ENCODE data around the gene EPB41L4B.

Gene EPB41L4B

GRCh38 chr9:109283012-109283411, 37.8 kb downstream of the EPB41L4B start:
- TF ChIP-seq, protein P1, sequence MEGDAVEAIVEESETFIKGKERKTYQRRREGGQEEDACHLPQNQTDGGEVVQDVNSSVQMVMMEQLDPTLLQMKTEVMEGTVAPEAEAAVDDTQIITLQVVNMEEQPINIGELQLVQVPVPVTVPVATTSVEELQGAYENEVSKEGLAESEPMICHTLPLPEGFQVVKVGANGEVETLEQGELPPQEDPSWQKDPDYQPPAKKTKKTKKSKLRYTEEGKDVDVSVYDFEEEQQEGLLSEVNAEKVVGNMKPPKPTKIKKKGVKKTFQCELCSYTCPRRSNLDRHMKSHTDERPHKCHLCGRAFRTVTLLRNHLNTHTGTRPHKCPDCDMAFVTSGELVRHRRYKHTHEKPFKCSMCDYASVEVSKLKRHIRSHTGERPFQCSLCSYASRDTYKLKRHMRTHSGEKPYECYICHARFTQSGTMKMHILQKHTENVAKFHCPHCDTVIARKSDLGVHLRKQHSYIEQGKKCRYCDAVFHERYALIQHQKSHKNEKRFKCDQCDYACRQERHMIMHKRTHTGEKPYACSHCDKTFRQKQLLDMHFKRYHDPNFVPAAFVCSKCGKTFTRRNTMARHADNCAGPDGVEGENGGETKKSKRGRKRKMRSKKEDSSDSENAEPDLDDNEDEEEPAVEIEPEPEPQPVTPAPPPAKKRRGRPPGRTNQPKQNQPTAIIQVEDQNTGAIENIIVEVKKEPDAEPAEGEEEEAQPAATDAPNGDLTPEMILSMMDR (IDR thresholded peaks at IDR 0.05; ENCODE audit: low read depth, low read length), result no peak
- no peak for TF ChIP-seq MYC (IDR thresholded peaks at IDR 0.05; ENCODE audit: low read depth, low read length)
- TF ChIP-seq, protein P2, sequence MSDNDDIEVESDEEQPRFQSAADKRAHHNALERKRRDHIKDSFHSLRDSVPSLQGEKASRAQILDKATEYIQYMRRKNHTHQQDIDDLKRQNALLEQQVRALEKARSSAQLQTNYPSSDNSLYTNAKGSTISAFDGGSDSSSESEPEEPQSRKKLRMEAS (IDR thresholded peaks at IDR 0.05; ENCODE audit: low read depth, low read length), result no peak
- DNase-seq (ENCODE audit: low read depth), result no peak
- H3K4me3 ChIP-seq (ENCODE audit: low read depth, low read length), result no peak overlapping the region

GRCh38 chr9:109282302-109282701, 38.6 kb downstream of the EPB41L4B start:
- no peak overlapping the region for H3K4me3 ChIP-seq (ENCODE audit: low read depth, low read length)
- TF ChIP-seq, protein P1 (IDR thresholded peaks at IDR 0.05; ENCODE audit: low read depth, low read length), result no peak
- TF ChIP-seq, protein P2 (IDR thresholded peaks at IDR 0.05; ENCODE audit: low read depth, low read length), result no peak
- TF ChIP-seq POLR2A (IDR thresholded peaks at IDR 0.05; ENCODE audit: extremely low read depth, insufficient read length) (no peak), MYC (IDR thresholded peaks at IDR 0.05; ENCODE audit: low read depth, low read length) (no peak)
- no peak for DNase-seq (ENCODE audit: low read depth)

DNA sequence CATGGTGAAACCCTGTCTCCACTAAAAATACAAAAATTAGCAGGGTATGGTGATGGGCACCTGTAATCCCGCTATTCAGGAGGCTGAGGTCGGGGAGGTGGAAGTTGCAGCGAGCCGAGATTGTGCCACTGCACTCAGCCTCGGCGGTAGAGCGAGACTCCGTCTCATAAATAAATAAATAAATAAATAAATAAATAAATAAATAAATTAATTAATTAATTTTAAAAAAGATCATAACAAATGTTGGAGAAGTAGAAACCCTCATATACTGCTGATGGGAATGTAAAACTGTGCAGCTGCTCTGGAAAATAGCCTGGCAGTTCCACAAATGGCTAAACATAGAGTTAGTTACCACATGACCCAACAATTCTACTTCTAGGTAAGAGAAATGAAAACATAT, 39.3 kb downstream of the EPB41L4B start:
- no peak for DNase-seq (ENCODE audit: low read depth)
- TF ChIP-seq MYC (IDR thresholded peaks at IDR 0.05; ENCODE audit: low read depth, low read length), result no peak
- TF ChIP-seq, protein P2 (IDR thresholded peaks at IDR 0.05; ENCODE audit: low read depth, low read length), result no peak
- TF ChIP-seq, protein P1 (IDR thresholded peaks at IDR 0.05; ENCODE audit: low read depth, low read length), result no peak
- TF ChIP-seq POLR2A (IDR thresholded peaks at IDR 0.05; ENCODE audit: extremely low read depth, insufficient read length), result no peak
- H3K4me3 ChIP-seq (ENCODE audit: low read depth, low read length), result no peak overlapping the region

GRCh38 chr9:109278848-109279247, 42.0 kb downstream of the EPB41L4B start:
- no peak for DNase-seq (ENCODE audit: low read depth)
- no peak overlapping the region for H3K4me3 ChIP-seq (ENCODE audit: low read depth, low read length)
- TF ChIP-seq POLR2A (IDR thresholded peaks at IDR 0.05; ENCODE audit: extremely low read depth, insufficient read length) (no peak), MYC (IDR thresholded peaks at IDR 0.05; ENCODE audit: low read depth, low read length) (no peak)
- TF ChIP-seq, protein P1 (IDR thresholded peaks at IDR 0.05; ENCODE audit: low read depth, low read length), result no peak
- TF ChIP-seq, protein P2 (IDR thresholded peaks at IDR 0.05; ENCODE audit: low read depth, low read length), result no peak

GRCh38 chr9:109278216-109278615, 42.6 kb downstream of the EPB41L4B start:
- H3K4me3 ChIP-seq (ENCODE audit: low read depth, low read length), result no peak overlapping the region
- TF ChIP-seq MYC (IDR thresholded peaks at IDR 0.05; ENCODE audit: low read depth, low read length), result no peak
- TF ChIP-seq, protein P2 (IDR thresholded peaks at IDR 0.05; ENCODE audit: low read depth, low read length), result no peak
- TF ChIP-seq, protein P1 (IDR thresholded peaks at IDR 0.05; ENCODE audit: low read depth, low read length), result no peak
- no peak for TF ChIP-seq POLR2A (IDR thresholded peaks at IDR 0.05; ENCODE audit: extremely low read depth, insufficient read length)
- no peak for DNase-seq (ENCODE audit: low read depth)

DNA sequence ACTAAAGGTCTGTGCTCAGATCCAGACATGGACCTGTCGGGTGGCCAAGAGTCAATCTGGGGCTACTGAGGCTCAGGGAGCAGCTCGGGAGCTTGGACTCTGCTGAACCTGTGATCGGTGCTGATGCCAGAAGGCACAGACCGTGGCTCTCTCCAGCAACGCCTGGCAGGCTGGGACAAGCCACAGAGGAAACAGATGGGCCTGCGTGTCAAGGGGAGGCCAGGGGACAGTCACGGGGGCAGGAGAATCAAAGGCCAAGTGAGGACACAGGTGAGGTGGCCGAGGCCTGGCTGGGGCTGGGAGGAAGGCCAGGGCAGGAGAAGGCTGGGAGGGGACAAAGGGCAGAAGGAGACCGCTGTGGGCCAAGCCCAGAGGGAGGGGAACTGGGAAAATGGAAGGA, 43.4 kb downstream of the EPB41L4B start:
- TF ChIP-seq POLR2A (IDR thresholded peaks at IDR 0.05; ENCODE audit: extremely low read depth, insufficient read length) (no peak), MYC (IDR thresholded peaks at IDR 0.05; ENCODE audit: low read depth, low read length) (no peak)
- TF ChIP-seq, protein P2 (IDR thresholded peaks at IDR 0.05; ENCODE audit: low read depth, low read length), result no peak
- TF ChIP-seq, protein P1 (IDR thresholded peaks at IDR 0.05; ENCODE audit: low read depth, low read length), result no peak
- no peak for DNase-seq (ENCODE audit: low read depth)
- H3K4me3 ChIP-seq (ENCODE audit: low read depth, low read length), result no peak overlapping the region

All from NB4 (cell line).